Stimulated activated CD8-positive, alpha-beta memory T cell treated with anti-CD3 and anti-CD28 coated beads, Interleukin-12 subunit alpha, Interleukin-12 subunit beta, amount 100 ng/mL, for 4 hours (primary cell): ENCODE measurements around the gene SEZ6L2.

Source experiments
- DNase-seq: peaks from one replicate; pipeline ENCODE4 v3.0.0-alpha.2; 2020; ENCODE audit warnings: low read depth

The SEZ6L2 gene

DNA sequence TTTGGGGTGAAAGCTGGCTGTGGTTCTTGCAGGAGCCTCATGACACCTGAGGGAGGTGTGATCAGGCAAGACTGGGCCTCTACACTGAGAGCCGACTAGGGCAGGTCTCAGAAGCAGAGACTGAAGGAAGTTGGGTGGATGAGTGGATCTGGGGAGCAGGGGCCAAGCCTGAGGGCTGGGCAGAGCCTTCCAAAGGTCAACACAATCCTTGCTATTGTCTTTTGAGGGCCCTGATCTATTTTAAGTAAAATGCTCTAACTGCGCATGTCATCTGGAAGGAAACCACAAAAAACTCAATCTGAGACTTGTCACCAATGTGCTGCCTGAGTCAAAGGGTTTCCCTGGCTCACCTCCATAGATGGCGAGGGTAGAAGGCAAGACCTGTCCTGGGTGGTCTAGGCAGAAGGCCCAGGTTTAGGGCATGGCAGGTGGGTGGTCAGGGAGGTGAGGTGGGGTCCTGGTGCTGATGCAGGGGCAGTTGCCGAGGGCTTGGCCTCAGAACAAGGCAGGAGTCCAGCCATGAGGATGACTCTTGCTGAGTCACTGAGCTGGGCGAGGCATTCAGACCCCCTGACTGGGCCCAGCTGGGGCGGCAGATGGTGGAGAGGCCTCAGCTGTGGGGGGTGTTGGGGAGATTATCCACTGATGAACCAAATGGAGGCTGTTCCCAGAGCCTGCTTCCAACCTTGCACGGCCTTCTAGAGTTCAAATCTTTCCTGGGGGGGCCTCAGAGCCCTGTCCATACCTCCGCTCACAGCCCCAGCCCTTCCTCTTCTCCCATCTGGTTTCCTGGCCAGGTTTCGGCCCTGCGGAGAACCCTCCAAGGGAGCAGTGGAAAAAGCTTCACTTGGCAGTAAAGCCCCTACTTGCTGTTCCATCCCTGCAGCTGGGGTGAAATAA, 74.0 kb downstream of the SEZ6L2 start:
- no peak for DNase-seq

DNA sequence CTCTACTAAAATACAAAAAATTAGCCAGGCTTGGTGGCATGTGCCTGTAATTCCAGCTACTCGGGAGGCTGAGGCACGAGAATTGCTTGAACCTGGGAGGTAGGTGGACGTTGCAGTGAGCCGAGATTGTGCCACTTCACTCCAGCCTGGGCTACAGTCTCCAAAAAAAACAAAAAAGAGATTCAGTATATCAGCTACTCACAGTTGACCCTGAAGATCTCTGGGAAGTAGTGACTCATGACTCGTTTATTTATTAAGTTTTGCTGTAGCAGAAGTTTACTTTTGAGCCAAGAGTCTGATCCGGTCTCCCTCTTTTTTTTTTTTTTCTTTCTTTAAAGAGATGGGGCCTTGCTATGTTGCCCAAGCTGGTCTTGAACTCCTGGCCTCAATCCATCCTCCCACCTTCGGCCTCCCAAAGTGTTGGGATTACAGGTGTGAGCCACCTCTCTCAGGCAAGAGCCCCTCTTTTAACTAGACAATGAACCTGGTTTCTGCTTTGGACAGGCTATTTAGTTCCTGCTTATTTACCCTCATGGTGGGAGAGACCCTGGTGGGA, 74.7 kb downstream of the SEZ6L2 start:
- no peak for DNase-seq

DNA sequence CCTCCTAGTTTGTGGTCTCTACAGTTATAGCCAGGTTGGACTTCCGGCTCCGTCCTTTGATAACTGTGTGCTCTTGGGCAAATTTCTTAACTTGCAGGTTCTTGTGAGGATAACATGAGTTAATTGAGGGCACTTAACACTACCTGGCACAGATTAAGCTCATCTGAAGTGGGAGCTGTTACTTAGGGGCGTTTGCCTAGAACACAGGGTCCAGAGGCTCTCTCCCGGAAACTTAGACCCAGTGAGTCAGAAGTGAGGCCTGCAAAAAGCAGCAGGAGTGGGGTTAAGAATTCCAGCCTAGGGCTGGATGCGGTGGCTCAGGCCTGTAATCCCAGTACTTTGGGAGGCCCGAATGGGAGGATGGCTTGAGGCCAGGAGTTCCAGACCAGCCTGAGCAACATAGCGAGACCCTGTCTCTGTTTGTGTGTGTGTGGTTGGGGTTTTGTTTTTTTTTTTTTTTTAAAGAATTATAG, 77.7 kb downstream of the SEZ6L2 start:
- DNase-seq = no peak
